Stimulated activated CD8-positive, alpha-beta memory T cell treated with anti-CD3 and anti-CD28 coated beads, Interleukin-12 subunit alpha, Interleukin-12 subunit beta, amount 100 ng/mL, for 1 hour (primary cell): ENCODE data around the gene MRPL4.
A peak's percentile ranks its signal among the peaks of the same experiment; 100 is the strongest.

Experiments
- DNase-seq: peaks from one replicate; pipeline ENCODE4 v3.0.0-alpha.2; 2020; ENCODE audit warnings: low read depth

Gene MRPL4

DNA sequence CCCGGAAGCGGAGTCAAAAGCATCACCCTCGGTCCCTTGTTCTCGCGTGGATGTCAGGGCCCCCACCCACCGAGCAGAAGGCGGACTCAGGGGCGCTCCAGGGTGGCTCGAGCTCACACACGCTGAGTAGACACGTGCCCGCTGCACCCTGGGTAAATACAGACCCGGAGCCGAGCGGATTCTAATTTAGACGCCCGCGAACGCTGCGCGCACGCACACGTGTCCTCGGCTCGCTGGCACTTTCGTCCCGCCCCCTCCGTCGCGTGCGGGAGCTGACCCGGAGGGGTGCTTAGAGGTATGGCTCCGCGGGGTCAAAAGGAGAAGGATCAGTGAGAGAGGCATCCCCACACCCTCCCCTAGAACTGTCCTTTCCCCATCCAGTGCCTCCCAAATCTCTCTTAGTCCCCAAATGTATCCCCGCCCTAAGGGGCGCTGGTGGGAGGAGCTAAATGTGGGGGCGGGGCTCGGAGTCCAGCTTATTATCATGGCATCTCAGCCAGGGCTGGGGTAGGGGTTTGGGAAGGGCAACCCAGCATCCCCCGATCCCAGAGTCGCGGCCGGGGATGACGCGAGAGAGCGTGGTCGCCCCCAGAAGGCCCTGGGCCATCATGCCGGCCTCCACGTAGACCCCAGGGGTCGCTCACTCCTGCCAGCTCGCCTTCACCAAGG, 37.3 kb downstream of the MRPL4 start:
- no peak for DNase-seq

DNA sequence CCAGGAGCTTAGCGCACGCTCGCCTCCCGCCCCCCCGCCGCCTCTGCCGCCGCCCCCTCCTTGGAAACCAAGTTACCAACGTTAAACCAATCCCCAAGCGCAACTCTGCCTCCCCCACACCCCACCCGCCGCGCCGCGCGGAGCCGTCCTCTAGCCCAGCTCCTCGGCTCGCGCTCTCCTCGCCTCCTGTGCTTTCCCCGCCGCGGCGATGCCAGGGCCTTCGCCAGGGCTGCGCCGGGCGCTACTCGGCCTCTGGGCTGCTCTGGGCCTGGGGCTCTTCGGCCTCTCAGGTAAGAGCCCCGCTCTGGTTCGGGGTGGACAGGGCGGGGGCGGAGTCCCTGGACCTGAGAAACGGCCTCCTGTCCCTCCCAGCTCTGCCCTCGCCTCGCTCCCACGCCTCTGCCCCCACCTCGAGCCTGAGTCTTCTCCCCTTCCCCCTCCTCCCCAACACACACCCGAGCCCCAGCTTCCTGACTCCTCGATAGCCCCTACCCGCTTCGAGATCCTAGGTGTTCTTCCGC, 37.9 kb downstream of the MRPL4 start, which contains the start of gene ICAM5:
TSS of gene ICAM5 (plus strand) at position 117 of the 521 bp plus-strand sequence. CDS start at position 209, 92 bp downstream.
- no peak for DNase-seq

DNA sequence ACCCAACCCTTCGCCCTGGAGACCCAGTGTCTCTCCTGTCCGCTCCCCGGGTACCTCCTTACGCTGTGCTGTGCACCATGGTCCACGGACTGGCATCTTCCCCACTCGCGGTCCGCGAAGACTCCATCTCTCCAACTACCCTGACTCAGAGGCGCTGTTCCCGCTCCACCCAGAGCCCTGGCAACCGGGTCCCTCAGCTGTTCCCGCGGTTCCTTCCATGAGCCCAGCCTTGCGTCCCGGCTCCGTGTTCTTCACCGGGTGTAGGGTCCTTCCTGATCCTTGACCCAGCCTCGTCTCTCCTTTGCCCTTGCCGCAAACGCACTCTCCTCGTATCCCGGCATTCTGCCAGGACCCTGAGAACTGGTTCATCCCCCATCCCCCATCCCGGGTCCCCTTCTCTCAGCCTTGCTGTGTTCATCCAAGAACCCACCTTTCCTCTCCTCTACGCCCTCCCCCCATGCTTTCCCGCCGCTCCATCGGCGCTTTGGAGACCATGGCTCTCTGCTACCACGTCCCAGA, 38.4 kb downstream of the MRPL4 start:
- DNase-seq: no peak

DNA sequence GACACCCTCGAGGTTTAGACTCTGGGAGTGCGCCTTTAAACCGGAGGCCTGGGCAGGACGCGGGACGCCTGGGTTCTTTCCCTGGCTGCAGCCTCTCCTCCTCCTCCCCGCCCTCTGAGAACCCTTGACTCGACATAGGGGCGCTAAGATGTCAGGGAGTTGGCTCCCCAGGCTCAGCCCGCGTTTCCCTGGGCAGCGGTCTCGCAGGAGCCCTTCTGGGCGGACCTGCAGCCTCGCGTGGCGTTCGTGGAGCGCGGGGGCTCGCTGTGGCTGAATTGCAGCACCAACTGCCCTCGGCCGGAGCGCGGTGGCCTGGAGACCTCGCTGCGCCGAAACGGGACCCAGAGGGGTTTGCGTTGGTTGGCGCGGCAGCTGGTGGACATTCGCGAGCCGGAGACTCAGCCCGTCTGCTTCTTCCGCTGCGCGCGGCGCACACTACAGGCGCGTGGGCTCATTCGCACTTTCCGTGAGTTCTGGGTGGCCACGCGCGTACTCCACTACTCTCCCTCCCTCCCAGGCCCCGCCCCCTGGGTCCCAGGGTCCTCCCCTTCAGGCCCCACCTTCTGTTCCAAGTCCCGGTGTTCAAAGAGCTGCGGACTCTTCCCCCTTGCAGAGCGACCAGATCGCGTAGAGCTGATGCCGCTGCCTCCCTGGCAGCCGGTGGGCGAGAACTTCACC, 39.0 kb downstream of the MRPL4 start:
- DNase-seq: no peak

DNA sequence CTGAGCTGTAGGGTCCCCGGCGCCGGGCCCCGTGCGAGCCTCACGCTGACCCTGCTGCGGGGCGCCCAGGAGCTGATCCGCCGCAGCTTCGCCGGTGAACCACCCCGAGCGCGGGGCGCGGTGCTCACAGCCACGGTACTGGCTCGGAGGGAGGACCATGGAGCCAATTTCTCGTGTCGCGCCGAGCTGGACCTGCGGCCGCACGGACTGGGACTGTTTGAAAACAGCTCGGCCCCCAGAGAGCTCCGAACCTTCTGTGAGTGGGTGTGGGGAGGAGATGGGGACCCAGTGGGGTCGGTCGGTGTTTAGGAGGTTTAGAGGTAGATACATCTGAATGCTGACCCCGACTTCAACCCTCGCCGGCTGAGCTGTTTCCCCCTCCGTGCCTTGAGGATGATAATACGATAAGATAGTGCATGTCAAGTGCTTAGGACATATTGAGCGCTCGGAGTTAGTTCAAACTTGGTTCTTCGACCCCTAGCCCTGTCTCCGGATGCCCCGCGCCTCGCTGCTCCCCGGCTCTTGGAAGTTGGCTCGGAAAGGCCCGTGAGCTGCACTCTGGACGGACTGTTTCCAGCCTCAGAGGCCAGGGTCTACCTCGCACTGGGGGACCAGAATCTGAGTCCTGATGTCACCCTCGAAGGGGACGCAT, 39.7 kb downstream of the MRPL4 start:
- DNase-seq: no peak

DNA sequence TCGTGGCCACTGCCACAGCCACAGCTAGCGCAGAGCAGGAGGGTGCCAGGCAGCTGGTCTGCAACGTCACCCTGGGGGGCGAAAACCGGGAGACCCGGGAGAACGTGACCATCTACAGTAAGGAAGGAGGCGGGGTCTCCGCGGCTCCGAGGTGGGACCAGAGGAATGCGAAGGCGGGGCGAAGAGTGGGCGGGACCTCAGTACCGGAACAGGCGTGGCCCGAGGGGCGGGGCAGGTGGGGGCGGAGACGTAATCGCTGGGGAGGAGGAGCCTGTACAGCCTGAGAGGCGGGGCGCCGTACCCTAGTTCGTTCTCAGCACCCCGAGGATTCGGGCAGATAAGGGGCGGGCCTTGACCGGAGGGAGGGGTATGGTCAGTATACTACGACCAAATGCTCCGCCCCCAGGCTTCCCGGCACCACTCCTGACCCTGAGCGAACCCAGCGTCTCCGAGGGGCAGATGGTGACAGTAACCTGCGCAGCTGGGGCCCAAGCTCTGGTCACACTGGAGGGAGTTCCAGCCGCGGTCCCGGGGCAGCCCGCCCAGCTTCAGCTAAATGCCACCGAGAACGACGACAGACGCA, 40.3 kb downstream of the MRPL4 start:
- DNase-seq: peak; percentile 66

DNA sequence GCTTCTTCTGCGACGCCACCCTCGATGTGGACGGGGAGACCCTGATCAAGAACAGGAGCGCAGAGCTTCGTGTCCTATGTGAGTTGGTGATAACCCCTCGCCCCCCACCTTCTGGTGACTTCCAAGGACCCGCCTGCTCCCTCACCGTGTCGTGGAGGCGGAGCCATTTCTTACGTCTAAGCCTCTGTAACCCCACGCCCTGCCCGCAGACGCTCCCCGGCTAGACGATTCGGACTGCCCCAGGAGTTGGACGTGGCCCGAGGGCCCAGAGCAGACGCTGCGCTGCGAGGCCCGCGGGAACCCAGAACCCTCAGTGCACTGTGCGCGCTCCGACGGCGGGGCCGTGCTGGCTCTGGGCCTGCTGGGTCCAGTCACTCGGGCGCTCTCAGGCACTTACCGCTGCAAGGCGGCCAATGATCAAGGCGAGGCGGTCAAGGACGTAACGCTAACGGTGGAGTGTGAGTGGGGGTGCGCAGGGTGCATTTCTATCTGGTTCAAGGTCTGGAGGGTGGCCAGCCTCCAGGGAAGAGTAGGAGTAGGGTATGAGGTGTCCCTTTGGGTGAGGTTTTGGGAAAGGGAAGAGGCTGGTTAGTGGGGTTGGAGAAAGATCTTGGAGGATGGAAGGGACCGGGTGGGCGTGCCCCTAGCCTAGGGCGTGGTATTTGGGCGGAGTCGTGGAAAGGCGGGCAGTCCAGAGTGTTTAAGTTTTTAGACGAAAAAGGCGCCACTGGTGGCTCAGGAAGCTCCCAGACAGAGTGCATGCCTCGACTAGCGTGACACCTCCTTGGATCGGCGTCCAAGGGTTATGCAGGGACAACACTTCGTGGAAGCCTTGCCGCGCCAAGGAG, 41.0 kb downstream of the MRPL4 start:
- DNase-seq: no peak

DNA sequence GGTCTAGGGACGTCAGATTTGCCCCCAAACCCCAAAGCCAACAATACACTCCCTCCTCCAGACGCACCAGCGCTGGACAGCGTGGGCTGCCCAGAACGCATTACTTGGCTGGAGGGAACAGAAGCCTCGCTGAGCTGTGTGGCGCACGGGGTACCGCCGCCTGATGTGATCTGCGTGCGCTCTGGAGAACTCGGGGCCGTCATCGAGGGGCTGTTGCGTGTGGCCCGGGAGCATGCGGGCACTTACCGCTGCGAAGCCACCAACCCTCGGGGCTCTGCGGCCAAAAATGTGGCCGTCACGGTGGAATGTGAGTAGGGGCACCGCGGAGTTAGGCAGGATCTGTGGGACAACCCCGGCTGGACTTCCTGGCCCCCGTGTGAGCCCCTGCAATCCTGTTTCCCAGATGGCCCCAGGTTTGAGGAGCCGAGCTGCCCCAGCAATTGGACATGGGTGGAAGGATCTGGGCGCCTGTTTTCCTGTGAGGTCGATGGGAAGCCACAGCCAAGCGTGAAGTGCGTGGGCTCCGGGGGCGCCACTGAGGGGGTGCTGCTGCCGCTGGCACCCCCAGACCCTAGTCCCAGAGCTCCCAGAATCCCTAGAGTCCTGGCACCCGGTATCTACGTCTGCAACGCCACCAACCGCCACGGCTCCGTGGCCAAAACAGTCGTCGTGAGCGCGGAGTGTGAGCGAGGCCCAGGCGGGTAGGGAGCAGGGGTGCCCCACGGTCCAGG, 41.8 kb downstream of the MRPL4 start:
- DNase-seq: no peak

DNA sequence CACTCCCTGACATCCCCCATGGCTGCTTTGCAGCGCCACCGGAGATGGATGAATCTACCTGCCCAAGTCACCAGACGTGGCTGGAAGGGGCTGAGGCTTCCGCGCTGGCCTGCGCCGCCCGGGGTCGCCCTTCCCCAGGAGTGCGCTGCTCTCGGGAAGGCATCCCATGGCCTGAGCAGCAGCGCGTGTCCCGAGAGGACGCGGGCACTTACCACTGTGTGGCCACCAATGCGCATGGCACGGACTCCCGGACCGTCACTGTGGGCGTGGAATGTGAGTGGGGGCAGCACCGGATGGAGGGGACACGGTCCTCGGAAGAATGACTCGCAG, 42.3 kb downstream of the MRPL4 start:
- DNase-seq: no peak

DNA sequence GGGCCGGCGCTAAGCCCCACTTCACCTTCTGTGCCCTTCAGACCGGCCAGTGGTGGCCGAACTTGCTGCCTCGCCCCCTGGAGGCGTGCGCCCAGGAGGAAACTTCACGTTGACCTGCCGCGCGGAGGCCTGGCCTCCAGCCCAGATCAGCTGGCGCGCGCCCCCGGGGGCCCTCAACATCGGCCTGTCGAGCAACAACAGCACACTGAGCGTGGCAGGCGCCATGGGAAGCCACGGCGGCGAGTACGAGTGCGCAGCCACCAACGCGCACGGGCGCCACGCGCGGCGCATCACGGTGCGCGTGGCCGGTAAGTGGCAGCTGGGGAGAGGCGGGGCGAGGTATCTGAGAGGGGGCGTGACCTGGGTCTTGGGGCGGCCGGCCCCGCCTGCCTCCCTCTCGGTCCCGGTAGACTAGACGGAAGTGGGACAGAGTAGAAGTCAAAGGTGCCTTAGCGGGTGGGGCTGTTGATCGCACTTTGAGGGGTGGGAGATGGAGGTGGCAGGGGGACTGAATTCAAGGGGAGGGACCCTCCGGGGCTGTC, 43.4 kb downstream of the MRPL4 start:
- no peak for DNase-seq

DNA sequence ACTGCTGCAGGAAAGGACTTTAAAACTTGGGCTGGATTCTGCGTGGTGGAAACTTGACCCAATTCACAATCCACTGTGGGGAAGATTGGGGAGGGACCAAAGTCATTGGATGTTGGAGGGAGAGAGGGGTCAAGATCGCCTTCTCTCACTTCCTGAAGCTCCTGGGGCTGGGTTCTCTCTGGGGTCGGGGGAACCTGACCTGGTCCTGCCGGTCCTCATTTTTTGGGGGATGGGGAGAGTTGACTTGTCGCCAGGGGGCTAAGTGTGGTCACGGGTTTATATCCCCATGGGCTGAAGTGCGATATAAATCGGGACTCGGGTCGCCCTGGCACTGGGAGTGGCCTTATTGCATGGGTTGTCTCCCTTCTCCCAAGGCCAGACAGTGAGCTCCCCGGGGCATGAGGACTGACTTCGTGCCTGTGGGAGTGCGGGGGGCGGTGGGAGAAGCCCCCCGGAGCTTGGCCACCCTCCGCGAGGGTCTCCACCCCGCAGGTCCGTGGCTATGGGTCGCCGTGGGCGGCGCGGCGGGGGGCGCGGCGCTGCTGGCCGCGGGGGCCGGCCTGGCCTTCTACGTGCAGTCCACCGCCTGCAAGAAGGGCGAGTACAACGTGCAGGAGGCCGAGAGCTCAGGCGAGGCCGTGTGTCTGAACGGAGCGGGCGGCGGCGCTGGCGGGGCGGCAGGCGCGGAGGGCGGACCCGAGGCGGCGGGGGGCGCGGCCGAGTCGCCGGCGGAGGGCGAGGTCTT, 44.0 kb downstream of the MRPL4 start:
- DNase-seq: no peak

DNA sequence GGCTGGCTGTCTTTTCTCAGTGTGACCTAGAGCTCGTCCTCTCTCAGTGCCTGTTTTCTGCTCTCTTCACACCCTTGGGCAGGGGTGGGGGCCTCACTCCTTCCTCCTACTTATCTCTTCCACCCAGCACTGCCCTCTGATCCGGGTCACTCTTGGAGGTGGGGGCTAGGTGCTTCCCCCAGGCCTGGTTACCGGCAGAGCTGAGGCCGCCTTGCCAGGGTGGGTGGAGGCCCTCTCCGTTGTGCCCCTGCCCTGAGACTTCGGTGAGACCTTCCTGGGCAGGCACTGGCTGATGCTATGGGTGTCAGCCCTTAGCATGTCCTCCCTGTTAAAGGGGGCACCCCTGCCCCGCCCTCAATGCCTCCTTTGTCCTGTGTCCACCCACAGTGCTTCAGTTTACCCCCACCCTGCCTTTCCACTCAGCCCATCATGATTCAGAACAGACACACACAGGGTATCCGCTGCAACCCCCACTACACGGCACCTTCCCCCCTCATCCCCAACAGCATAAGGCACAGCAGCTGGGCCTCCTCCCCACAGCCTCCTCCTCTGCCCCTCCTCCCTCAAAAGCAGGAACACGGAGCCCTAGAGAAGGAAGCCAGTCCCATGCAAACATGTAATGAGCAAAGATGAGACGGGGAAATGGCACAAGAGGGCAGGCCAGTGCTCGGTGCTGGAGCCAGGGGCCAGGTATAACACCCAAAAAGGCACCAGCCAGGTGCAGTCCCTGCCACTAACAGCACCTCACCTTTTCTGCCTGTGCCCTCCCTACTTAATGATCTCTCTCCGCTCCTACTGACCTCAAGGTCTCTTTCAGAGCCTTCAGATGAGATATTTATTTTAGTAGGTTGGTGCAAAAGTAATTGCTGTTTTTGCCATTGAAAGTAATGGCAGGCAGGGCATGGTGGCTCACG, 47.8 kb downstream of the MRPL4 start:
- DNase-seq: no peak

DNA sequence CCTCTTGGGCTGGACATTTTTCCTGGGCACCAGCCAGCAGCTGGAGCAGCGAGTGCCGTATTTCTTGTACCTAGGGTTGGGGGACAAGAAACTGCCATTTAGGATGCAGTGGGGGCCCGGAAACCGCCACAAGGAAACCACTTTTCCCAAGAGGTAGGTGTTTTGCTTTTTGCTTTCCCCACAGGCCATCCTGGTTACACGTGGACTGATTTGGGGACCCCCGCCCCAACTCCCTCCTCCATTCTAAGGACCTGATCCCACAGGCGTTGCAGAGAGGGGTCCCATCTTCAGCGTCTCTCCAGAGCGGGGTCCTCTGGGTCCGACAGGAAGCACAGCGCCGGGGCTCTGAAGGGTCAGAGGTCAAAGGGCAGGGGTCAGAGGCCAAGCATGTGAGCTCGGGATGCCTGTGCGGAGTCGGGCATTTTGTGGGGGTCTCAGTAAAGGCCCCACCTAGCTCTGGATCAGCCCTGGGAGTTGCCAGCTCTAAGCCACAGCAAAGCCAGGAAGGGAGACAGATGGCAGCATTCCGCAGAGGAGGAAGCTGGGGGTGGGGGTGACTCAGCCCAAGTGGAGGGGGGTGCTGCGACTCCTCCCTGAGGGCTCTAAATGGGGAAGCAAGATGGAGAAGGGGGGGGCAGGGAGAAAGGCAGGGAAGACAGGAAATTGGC, 53.3 kb downstream of the MRPL4 start:
- no peak for DNase-seq

DNA sequence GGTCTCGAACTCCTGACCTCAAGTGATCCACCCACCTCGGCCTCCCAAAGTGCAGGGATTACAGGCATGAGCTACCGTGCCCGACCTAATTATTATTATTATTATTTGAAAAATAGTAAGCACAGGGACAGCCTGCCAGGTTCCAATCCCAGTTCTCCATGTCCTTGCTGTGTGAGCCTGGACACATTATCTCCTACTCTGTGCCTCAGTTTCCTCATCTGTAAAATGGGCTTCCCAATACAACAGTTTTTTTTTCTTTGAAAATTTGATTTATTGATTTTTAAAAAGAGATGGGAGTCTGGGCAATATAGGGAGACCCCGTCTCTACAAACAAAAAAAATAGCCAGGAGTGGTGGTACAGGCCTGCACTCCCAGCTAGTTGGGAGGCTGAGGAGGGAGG, 54.3 kb downstream of the MRPL4 start:
- DNase-seq: no peak

DNA sequence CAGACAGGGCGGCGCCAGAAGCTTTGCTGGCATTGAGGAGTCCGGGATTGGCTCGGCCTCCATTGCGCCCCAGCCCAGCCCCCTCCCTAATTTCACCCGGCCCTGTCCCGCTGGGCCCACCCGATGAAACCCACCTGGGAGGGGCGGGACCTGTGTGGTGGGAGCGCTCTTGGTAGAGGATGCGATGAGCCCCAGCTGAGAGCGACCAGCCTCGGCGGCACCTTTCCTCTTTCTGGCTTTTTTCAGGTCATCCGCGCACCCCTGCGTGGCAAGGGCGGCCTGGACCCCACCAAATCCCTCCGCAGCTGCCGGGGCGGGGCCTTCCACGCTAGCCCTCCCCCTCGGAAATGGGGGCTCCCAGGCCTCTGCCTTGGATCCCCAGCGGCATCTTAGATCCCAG, 57.4 kb downstream of the MRPL4 start, which contains the start of gene ZGLP1:
TSS of gene ZGLP1 (minus strand) at position 393 of the 400 bp plus-strand sequence.
- DNase-seq: no peak
